Stimulated activated CD4-positive, alpha-beta T cell treated with anti-CD3 and anti-CD28 coated beads, Interleukin-4, amount 100 ng/mL, for 48 hours (primary cell): ENCODE measurements around the gene STIM1.
"Not testable (repeated sequence)": the region's sequence is repeated elsewhere in the genome, so short reads cannot be mapped to it uniquely, and the experiment has no call there.

Source experiments
- DNase-seq, 2 donors: peaks; one replicate each; pipeline ENCODE4 v3.0.0-alpha.2; 2020; ENCODE audit warnings: low read depth in 2 of 2

STIM1 gene

DNA sequence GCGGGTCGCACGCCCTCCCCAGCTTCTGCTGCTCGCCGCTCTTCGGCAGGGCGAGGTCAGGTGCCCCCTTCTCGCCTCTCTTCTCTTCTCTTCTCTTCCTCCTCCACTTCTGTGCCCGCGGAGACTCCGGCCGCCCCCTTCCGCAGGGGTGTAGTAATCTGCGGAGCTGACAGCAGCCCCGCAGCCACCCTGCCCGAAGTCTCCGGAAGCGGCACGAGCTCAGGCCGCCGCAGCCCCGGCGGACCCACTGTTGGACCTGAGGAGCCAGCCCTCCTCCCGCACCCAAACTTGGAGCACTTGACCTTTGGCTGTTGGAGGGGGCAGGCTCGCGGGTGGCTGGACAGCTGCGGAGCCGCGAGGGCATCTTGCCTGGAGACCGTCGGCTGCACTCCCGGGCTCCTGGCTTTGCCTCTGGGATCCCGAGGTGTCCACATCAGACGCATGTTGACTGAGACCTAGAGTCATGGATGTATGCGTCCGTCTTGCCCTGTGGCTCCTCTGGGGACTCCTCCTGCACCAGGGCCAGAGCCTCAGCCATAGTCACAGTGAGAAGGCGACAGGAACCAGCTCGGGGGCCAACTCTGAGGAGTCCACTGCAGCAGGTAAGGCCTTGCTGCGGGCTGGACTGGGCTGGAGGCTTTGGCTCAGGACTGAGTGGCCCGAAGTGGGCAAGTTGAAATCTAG is 486 bp downstream of the STIM1 start:
- no peak for DNase-seq

DNA sequence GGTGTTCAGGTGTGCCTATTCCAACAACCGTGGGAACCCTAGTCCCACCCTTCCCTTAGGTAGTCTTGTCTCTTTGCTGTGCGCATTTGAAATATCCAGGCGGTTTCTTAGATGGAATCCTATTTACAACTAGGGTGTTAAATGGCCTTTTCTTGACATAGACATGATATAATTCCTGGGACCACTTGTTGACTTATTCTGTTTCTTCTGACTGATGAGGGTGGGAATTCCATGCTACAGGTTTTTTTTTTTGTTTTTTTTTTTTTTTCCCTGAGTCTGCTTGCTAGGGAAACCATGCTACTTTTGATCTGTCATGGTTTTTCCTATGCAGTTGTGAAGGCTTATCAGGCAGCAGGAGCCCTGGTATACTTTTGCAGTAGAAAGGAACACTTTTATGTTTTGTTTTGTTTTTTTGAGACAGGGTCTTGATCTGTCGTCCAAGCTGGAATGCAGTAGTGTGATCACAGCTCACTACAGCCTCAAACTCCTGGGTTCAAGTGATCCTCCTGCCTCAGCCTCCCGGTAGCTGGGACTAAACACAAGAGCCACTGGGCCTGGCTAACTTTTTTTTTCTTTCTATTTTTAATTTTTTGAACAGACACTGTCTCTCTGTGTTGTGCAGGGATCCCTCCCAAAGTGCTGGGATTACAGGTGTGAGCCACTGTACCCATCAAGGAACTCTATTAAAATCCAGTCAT is 1.5 kb downstream of the STIM1 start:
- DNase-seq, result no peak

GRCh38 chr11:3857628-3858027 is 2.2 kb downstream of the STIM1 start:
- no peak for DNase-seq

DNA sequence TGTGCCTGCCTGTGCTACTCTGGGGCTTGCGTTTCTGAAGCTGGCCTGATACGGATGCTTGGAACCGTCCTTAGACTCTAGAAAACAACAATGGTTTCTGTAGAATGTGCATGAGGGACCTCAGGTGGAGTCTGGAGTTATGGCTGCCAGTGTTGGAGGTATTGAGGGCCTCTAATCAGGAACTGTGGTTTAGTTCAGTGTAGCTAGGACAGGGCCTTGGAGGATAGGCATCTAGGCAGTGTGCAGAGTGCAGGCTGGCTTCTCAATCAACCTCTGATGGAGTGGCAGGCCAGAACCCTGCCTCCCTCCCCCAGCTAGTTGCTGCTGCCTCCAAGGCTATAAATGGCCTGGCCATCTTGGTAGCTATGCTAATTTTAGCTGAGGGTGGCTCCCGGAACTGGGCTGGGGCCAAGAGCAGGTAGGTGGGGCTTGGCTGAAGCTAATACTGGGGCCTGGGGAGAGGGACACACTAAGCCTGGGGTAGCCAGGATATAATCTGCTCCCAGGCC is 4.0 kb downstream of the STIM1 start:
- no peak for DNase-seq

DNA sequence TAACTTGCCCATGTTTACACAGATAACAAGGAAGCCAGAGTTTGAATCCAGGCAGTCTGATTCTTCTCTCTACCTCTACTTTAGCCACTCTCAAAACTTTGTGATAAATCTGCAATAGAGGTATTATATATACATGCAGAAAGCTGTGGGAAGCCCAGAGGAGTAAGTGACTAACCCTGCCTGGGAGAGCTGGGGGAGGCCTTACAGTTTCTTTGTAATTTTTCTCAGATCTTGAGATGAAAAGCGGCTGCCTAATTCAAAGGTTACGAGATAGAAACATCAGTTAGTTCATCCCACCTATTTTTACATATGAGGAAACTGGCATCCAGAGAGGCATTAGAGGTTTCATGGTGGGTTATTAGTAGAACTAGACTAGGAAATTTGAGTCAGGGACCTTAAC is 4.9 kb downstream of the STIM1 start:
- peak in 1 of 2 donors; percentile 46 for DNase-seq

DNA sequence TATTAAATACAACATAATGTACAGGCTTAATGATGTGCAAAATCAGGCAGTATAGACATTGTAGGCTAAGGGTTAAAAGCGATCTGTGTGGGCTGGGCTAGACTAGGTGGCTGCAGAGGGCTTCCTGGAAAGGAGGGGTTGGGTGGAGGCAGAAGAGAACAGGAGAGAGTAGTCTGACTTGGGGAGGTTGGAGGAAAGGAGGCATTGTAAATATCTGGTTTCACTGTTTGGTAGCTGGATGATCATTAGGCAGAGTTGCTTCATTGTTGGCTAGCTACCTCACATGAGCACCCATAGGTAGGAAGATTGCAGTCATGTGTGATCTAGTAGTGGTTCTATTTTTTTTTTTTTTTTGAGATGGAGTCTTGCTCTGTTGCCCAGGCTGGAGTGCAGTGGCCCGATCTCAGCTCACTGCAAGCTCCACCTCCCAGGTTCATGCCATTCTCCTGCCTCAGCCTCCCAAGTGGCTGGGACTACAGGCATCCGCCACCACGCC is 5.5 kb downstream of the STIM1 start:
- DNase-seq, result not testable (repeated sequence)

- no peak for DNase-seq
Observed at GRCh38 chr11:3861683-3862082, 6.2 kb downstream of the STIM1 start.

GRCh38 chr11:3865388-3866193 is 10.1 kb downstream of the STIM1 start:
- DNase-seq, result no peak

DNA sequence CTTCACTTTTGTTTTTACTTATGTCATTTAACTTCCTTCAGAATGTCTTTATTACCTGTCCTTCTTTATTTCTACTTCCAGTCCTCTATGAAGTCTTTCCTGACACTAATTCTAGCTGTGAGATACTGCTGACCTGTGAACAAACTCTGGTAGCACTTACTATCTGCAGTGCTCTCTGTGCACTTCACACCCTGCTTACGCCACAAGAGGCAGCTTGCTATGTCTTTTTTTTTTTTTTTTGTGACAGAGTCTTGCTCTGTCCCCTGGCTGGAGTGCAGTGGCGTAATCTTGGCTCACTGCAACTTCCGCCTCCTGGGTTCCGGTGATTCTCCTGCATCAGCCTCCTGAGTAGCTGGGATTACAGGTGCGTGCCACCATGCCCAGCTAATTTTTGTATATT is 10.7 kb downstream of the STIM1 start:
- no peak for DNase-seq

DNA sequence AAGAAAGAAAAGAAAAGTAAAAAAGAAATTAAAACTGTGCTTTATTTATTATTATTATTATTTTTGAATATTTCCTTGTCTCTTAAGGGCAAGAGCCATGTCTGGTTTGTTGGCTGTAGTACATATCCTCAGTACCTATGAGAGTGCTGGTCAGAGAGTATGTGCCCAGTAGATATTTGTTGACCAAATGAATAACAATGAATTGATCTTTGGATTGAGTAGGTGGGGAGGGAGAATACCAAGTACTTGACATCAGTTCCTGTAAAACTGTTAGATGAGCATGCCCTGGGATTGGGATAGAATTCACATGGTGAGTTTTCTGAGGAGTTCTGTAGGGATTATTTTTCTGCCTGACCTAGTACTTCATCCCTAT is 11.4 kb downstream of the STIM1 start:
- DNase-seq, result no peak

- DNase-seq, result no peak
Observed at GRCh38 chr11:3867209-3868091, 12.0 kb downstream of the STIM1 start.

DNA sequence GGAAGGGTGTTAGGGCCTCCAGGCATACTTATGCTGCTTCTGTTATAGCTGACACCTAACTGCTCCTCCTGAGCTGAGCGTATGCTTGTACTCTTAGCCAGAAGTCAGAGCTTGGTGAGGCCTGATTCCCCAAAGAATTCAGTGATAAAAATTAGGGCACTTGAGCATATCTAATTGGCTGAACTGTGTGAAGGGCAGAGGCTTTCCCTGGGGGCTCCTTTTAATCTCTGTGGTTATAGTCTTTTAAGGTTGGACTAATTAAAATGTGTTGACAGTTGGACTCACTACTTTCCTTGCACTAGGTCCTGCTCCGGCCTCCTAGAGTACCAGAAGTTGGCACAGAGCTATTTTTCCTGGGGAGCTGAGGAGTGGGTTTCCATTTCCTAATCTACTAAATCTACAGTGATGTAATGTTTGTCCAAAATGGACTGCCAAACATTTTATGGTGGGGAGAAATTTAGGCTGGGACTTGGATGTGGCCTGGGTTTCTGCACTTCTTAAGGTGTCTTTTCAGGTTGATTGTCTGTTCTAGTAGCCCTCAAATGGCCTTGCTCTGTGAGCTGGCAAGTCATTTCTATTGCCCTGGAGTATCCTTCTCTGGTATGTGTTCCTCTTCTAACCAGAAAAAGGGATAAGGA is 18.4 kb downstream of the STIM1 start:
- DNase-seq, result no peak

- no peak for DNase-seq
Observed at GRCh38 chr11:3876613-3877012, 21.1 kb downstream of the STIM1 start.

GRCh38 chr11:3877364-3878257 is 22.1 kb downstream of the STIM1 start:
- no peak for DNase-seq

DNA sequence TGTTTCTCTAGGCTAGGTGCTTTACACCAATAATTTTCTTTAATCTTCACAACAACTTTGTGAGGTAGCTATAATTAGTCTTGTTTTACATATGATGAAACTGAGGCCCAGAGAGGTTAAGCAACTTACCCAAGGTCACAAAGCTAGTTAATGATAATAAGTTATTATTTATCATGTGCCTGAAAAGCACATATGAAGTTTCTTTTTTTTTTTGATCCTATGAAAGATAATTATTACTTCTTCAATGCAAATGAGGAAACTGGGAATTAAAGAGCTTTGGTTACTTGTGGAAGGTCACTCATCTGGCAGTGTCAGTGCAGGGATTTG is 22.8 kb downstream of the STIM1 start:
- DNase-seq, result no peak

DNA sequence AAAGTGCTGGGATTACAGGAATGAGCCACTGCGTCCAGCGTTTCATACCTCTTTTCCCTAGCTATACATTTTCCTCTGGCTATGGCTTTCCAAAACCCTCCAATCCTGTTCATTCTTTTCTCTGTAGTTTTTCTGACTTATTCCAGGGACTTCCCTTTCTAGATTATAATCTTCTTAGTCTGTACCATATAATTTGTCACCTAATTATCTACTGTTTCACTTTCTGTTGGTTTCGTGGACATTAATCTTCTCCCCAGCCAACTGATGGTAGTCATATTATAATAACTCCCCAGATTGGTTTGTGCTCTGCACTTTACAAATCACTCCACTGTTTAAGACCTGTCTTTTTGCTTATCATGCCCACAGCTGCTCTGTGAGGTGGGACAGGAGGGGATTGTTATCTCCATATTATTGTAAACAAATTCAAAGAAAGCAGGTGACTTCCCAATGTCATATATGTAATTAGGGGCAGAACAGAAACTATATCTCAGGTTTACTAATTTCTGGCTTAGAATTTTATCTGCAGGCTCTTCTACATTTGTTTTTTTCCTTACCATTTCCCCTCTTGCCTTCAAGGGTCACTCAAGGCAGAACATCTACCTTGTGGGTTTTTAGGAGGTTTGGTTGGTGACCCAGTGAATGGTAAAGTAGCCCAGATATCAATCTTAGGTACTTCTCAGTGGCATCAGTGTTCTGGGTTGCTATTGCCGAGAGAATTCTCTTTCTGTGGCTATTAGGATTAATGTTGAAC is 23.9 kb downstream of the STIM1 start:
- no peak for DNase-seq

GRCh38 chr11:3879967-3880542 is 24.6 kb downstream of the STIM1 start:
- no peak for DNase-seq

DNA sequence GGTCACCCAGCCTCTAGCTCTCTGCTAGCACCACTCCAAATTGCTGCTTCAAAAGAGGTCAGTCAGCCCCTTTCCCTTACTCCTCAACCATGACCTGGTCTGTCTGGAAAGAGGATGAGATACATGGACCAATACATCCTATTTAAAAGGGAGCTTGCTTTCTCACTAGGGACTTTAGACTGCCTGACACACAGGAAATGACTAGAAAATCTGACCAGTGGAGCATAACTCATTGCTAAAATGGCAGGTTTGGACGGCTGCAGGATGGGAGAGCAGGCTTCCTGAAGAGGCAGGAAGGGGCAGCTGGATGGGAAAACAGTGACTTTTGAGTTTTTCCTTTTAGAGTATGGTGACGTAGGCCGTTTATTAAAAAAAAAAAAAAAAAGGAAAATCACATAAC is 25.3 kb downstream of the STIM1 start:
- DNase-seq, result no peak

DNA sequence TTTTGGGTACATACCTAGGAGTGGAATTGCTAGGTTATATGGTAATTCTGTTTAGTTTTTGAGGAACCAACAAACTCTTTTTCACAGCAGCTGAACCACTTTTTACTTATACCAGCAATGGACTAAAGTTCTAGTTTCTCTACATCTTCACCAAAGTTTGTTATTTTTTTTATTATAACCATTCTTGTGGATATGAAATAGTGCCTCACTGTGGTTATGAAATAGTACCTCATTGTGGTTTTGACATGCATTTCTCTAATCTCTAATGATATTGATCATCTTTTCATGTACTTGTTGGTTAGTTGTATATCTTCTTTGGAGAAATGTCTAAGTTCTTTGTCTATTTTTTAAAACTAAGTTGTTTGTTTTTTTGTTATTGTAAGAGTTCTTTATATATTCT is 27.2 kb downstream of the STIM1 start:
- no peak for DNase-seq
